Neural cell (in vitro differentiated cells): Measurements from ENCODE around the gene CCDC112.

ENCODE experiments used
- CTCF ChIP-seq: fragments of 450-650 bp; IDR thresholded peaks from 2 replicates; pipeline ENCODE4 v1.5.1; 2014; ENCODE audit warnings: antibody characterized with exemption, mild to moderate bottlenecking, moderate library complexity; ENCODE audit not compliant: poor library complexity, severe bottlenecking
- POLR2AphosphoS5 ChIP-seq: IDR thresholded peaks from 2 replicates; pipeline ENCODE4 v1.6.1; 2012

GRCh38 chr5:115309751-115310370 is 13.4 kb upstream of the CCDC112 start:
- TF ChIP-seq CTCF (peak; percentile 82), POLR2AphosphoS5 (no peak)
